HG02678 (cell line): Measurements from ENCODE around the gene RABL3.
"Not testable (repeated sequence)": the region's sequence is repeated elsewhere in the genome, so short reads cannot be mapped to it uniquely, and the experiment has no call there.

Experiments
- ATAC-seq: cut with Tn5 transposase; IDR thresholded peaks from one replicate; pipeline ENCODE4 v1.9.1; 2021; ENCODE audit warnings: mild to moderate bottlenecking, moderate library complexity; ENCODE audit not compliant: unreplicated experiment

Gene RABL3, protein sequence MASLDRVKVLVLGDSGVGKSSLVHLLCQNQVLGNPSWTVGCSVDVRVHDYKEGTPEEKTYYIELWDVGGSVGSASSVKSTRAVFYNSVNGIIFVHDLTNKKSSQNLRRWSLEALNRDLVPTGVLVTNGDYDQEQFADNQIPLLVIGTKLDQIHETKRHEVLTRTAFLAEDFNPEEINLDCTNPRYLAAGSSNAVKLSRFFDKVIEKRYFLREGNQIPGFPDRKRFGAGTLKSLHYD

DNA sequence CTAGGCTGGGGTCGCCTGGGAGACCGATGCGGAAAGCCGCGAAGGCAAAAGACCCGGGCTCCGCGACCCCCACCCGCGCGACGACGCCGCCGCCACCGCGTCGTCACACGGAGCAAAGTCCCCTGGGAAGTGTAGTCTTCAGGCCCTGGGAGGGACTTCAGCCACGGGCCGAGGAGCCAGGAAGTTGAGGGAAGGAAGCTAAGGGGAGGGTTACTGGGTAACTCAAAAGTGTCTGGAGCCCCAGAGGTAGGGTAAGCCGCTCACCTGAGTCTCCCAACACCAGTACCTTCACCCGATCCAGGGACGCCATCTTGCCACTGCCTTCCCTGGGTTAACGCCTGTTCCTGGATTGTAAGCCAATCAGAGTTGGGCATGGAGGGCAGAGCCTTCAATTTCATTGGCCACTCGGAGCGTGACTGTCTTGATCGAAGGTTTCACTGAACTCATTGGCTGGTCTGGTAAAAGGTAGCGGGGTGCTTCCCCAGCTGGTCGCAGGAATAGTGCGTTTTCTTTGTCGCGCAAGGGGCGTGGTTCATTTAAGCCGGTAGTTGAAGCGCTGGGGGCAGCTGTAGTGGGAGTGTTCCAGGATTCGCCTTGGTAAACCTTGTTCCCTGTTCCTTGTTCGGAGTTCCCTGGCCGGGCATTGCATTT, at the start of gene RABL3, which contains the start of gene GTF2E1:
TSS of gene RABL3 (minus strand) at position 319 of the 651 bp plus-strand sequence. CDS start at position 310, 9 bp downstream.
TSS of gene GTF2E1 (plus strand) at position 547 of the 651 bp plus-strand sequence. CDS start 7,809 bp downstream, outside the sequence.
- ATAC-seq = peak; percentile 98

DNA sequence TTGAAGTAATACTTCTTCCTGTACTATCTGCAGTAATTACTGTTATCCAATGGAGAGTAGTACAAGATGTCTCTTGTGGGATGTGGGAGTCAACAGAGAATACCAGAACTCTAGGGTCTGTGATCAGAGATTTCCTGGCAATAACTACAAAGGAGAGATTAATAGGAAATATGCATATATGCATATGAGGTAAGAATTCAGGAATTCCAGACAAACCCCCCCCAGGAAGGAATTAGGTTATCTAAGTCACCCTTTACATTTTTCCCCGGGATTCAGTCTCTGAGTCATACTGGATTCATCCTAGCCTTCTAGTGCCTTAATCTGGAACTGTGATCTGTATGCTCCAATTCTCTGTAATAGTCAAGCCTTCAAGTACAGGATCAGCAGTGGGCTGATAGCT, 49.6 kb upstream of the RABL3 start:
- no peak for ATAC-seq

DNA sequence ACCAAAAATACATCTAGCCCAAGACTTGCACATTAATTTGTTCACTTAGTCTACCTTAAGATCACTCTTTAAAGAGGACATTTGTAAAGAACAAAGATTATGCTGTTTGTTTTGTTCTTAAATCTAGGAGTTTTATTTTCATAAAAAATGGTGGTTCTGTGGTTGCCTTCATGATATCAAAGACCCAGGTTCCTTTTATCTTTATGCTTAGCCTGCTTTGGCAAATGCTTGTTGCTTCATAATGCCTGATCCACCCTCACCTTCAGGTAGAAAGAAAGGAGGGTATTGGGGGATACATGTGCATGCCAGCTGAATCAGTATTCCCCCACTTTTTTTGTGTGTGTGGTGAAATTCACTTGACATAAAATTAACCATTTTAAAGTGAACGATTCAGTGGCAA, 48.7 kb upstream of the RABL3 start:
- ATAC-seq = no peak

DNA sequence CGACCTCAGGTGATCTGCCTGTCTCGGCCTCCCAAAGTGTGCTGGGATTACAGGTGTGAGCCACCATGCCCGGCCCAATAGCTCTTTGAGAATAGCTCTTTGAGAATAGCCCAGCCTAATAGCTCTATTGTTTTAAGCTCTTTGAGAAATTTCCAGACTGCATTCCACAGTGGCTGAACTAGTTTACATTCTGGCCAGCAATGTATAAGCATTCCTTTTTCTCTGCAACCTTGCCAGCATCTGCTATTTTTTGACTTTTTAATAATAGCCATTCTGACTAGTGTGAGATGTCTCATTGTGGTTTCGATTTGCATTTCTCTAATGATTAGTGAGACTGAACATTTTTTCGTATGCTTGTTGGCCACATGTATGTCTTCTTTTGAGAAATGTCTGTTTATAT, 43.5 kb upstream of the RABL3 start:
- peak; percentile 68 for ATAC-seq

DNA sequence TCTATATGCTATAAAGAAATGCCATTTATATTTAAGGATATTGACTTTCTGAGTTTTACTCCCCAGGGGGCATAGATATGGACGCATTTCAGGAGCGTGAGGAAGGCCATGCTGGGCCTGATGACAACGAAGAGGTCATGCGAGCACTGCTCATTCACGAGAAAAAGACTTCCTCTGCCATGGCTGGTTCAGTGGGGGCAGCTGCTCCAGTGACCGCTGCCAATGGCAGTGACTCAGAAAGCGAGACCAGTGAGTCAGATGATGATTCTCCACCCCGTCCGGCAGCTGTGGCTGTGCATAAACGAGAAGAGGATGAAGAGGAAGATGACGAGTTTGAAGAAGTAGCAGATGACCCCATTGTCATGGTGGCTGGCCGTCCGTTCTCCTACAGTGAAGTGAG, 38.7 kb upstream of the RABL3 start:
- peak; percentile 74 for ATAC-seq

DNA sequence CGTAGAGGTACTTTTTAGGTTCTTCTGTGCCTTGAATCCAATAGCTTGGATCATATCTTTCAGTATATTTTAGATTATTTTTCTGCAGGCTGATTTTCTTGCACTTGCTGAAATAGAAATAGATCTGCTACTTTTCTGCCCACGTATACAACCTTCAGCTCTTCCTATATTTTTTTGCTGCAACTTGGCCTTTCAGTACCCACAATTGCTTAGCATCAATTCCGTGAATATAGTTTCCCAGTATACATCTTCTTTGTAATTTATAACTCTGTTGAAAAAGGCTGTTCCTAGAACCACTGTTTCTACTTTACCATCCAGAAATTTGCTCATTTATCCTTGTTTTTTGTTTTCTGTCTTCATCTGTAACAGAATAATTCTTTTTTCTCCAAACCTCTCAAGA, 36.5 kb upstream of the RABL3 start:
- ATAC-seq = no peak

DNA sequence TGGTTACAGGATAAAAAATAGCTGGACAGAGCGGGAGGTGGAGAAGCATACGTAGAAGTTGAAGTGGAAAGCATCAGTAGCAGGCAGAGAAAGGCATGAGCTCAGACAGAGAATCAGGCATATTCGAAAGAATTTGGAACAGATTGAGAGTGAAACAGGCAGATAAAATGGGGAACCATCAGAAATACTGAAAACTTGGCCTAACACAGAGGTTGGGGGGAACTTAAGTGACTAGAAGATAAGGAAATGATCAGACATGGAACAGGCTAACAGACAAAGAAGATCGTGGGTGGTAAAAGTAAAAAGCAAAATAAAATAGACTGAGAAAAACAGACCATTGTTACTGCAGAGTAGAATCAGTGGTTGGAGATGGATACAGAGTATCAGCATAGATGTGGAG, 33.1 kb upstream of the RABL3 start:
- ATAC-seq = no peak

DNA sequence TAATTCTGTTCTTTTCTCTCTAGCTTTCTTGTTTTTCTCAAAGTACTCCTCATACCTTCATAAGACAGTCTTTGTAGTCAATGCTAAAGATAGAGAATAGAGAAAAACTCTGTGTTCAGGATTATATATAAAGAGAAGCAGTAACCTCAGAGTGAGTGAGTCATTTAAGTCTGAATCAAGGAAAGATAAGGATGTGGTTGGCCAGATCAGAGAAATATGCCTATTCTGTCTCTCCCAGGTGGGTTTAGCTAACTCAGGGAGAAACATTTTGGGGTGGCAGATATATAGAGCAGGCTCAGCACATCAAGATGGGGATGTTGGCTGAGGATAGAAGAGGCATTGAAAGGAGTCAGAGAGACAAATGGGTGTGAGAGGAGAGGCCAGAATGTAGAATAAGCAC, 31.6 kb upstream of the RABL3 start:
- ATAC-seq = peak; percentile 69

DNA sequence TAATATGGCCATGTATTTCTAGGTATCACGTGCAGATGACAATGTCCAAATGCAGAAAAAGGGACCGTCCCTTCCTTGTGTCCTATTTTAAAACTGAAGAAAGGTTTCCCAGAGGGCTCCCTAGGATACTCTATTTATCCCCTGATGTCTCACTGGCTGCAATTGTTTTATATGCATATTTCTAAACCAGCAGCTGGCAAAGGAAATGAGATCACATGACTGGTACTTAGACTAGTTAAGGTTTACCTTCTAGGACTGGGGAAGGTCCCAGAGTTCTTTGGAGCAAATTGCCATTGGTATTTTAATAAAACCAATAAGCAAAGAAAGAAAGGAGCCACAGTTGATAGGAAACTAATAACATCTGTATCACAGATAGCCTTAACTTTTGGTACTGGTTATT, 29.8 kb upstream of the RABL3 start:
- ATAC-seq = no peak

DNA sequence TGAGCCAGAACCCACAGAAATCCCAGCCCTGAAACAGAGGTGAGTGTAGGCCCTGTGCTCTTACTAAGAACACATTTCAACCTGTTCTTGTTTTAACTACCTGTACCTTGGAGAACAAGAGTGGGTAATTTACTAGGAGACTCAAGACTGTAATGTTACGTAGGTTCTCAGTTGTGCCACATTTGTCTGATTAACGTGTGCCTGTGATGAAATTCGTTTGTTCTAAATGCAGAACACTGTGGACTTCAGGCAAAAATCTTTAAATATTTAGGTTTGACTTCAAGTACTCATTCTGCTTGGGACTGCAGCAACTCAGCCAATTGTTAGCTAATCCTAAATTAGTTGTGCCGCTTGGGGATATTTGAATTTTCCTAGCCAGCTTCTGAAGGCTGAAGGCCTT, 28.6 kb upstream of the RABL3 start:
- ATAC-seq = no peak

DNA sequence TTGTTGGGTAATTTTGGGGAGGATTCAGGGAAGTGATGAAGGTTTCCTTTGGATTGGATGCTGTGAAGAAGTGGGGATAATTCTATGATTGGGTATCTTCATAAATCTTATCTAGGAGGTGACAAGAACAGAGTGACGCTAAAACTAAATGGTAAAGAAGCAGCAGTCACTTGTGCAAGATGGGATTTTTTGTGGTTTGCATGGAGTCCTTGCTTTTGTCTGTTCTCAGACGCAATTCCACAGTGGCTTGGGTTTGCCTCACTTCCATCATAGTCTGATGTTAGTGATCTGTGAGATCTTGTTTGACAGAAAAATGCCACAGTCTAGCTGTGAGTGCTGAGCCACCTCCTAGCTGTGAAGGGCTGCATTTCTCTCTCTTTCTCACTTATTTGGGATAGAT, 27.1 kb upstream of the RABL3 start:
- ATAC-seq = no peak

DNA sequence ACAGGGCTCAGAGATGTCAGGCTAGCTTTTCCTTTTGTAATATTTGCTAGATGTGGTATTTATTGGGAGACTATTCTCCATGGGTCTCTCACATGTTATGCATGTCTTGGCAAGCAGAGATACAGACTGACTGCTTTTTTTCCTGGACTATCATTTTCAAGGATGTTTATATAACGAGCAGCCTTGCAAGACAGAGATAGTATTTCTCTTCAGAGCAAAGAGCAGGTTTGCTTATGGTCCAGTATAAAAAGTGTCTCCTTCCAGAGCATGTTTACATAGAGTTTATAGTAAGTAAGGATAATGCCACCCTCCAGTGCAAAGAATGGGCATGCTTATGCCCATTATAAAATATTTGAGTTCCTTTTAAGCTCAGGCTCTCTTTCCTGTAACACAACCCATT, 24.8 kb upstream of the RABL3 start:
- no peak for ATAC-seq

DNA sequence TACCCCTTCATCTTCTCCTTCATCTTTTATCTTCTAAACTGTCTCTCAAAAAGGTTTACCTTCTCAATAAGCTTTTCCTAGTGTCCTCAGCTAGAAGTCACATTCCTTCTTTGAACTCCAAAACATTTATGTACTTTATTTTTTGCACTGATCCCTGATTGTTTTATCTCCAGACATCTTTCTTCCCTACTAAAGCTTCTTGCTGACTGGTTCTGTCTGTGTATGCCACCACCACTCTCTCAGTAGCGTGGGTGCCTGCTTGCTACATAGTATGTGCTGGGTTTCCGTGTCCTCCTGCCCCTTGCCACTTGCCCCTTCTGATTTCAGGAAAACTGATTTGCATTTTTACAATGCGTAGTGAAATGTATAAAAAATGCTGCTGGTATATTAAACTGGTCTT, 24.3 kb upstream of the RABL3 start:
- no peak for ATAC-seq

DNA sequence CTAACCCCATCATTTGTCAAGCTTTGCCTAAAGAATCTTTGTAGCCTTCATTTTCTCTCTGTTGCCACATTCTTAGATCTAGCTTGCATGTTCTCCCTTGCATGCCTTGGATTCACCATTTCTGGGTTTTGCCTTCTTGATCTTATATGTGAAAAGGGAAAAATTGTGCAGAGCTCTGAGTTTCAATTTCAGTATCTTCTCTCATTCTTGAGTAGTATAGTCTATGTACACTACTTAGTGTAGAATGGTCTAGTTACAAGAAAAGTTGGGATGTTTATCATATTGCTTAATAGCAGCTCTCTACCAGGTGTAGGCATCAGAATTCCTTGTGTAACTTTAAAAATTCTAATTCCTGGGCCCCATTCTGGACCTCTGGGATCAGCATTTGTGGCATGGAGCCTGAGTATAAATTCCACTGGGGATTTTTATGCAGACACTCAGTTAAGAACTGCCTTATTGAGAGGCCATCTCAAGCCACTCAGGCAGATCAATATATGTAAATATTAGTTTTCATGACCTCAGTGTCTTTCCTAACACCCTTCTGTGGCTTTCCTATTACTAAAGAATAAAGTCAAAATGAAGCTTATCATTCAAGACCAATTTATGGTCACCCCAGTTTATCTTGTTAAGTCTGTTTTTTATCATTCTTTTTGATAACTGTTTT, 23.6 kb upstream of the RABL3 start:
- peak; percentile 63 for ATAC-seq

DNA sequence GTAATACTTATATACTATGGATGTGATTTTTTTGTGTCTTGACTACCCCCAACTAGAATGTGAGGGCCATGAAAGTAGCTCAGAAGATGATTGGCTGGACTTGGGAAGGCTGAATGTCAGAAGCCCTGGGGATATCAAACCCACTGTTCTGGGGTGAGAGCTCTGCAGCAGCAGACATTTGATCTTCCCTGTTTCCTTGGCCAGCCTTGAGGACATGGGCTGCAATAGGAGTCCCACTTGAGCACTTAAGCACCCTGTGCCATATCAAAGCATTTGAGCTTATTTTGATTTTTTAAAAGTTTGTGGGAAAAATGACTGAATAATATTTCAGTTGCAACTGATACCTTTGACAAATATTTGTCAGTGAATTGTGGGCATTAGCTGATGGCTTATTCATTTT, 21.9 kb upstream of the RABL3 start:
- ATAC-seq = no peak

DNA sequence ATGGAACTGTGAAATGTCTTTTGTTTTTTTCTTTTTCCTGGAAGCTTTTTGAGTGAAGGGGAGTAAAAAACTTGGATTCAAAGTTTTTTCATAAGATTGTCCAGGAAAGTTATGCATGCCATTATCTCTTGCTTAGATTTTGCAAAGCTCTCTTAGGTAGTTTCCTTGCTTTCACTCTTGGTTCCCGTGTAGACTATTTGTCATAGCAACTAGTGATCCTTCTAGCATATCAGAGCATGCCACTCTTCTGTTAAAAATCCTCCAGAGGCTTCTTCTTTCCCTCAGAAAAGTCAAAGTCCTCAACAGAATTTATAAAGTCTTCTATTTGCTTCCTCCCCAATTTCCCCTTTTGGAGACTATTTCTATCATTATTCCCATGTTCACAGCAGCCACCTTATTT, 21.3 kb upstream of the RABL3 start:
- peak; percentile 78 for ATAC-seq

DNA sequence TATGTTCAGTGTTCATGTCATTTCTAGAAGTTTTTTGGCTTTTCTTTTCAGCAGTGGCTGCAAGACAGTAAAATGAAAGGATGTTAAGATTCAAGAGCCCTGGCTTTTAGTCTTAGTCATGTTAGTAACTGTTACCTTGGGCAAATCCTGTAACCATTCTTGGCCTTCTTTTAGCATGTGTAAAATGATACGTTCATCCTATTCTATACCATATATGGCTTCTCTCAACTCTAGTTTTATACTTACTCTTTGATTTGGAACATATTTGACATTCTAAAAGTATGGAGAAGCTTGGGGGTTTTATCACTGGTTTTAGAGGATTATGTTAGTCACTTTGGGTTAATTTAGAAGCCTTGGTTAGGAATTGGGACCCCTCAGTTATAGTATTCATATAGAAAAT, 20.3 kb upstream of the RABL3 start:
- ATAC-seq = no peak

DNA sequence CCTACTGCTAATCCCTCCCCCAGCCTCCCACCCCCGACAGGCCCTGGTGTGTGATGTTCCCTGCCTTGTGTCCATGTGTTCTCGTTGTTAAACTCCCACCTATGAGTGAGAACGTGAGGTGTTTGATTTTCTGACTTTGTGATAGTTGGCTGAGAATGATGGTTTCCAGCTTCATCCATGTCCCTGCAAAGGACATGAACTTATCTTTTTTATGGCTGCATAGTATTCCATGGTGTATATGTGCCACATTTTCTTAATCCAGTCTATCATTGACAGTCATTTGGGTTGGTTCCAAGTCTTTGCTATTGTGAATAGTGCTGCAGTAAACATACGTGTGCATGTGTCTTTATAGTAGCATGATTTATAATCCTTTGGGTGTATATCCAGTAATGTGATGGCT, 16.2 kb upstream of the RABL3 start:
- not testable (repeated sequence) for ATAC-seq

DNA sequence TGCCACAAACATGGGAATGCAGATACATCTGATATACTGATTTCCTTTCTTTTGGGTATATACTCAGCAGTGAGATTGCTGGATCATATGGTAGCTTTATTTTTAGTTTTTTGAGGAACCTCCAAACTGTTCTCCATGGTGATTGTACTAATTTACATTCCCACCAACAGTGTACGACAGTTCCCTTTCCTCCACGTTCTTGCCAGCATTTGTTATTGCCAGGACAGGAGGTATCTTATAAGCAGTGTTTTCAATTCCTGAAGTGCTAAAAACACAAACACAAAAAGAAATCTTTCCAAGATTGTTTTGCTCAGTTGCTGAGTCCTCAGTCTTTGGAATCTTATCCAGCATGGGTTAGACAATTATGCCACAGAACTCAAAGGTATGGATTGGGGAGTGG, 13.7 kb upstream of the RABL3 start:
- no peak for ATAC-seq

DNA sequence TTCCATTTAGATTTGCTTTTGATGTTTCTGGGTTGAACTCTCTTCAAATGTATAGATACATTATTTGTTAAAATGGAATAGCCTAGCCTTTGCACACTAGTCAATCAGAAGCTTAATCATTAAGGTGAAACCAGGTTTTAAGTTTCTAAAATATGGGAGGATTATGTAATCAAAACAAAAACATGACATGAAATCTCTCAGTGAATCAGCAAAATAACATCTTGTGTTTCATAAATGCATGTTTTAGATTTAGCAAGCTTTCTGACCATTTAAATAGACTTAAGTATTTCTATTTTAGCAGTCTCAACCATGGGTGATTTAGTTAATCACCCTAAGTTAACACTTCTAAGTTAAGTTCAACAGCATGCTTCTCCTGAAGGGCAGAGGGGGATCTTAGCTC, 11.5 kb upstream of the RABL3 start:
- no peak for ATAC-seq

DNA sequence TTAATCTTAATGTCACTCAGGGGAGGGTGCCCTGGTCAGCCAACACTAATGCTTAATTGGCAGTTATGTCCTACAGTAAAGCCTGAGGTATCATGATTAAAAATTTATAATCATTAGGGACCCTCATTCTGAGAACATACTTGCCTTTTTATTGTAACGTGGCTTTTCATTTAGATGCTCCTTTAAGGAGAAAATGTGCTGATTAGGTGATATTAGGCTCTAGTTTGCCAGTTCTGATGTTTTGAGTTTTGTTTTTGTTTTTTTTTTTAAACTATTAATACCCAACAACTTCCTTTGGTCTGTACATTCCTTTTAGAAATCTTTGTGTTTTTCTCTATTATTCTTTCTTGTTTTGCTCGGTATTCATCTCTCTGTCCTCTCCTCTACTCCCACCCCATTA, 10.5 kb upstream of the RABL3 start:
- no peak for ATAC-seq

DNA sequence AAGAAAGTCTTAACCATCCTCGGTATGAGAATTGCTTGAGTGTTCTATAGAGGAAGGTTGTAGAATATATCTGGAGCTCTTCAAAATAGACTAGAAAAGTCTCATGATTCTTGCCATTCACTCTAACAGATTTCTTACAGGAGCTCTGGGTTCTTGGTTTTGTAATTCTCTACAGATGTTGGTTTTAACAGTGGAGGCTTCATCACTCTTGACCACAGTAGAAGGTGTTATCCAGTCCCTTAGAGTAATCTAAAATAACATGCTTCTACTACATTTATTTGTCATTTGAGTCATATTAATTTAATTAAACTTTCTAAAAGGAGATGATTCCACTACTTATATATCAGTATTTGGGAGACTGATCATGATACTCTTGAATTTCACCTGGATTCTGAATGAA, 9.9 kb upstream of the RABL3 start:
- ATAC-seq = no peak
